Kidney epithelial cell (primary cell): ENCODE data around the gene MLLT3. TPM values are rescaled to one million over a fixed set of nuclear protein-coding genes. Genes with fewer than 3 reads are reported as not detected.

Experiments used
- DNase-seq: peaks from one replicate; pipeline ENCODE4 v3.0.0-alpha.2; 2010; ENCODE audit warnings: low read depth
- H3K27me3 ChIP-seq: 2 replicates; pipeline ENCODE4 v1.6.0; 2011; ENCODE audit warnings: low read length; ENCODE audit not compliant: control insufficient read depth, insufficient read depth
- H3K36me3 ChIP-seq: 2 replicates; pipeline ENCODE4 v1.5.1; 2011; ENCODE audit warnings: low read length; ENCODE audit not compliant: control insufficient read depth, insufficient read depth
- H3K4me3 ChIP-seq: 2 replicates; pipeline ENCODE4 v1.5.1; 2011; ENCODE audit warnings: low read depth, mild to moderate bottlenecking, control low read depth, low read length
- CTCF ChIP-seq: IDR thresholded peaks from 2 replicates; pipeline ENCODE4 v1.5.1; 2011; ENCODE audit warnings: mild to moderate bottlenecking, moderate library complexity, low read length, control low read depth, inconsistent platforms; ENCODE audit not compliant: insufficient read depth, poor library complexity, severe bottlenecking
- total RNA-seq: library from RNA; depleted of rRNA; stranded (reverse); fragments of >200 nt; gene quantifications from 2 replicates; pipeline ENCODE4 v1.2.3, GENCODE V29; 2015

MLLT3 gene
- total RNA-seq, 1 donor from 2014 or later, result 16.2 TPM

DNA sequence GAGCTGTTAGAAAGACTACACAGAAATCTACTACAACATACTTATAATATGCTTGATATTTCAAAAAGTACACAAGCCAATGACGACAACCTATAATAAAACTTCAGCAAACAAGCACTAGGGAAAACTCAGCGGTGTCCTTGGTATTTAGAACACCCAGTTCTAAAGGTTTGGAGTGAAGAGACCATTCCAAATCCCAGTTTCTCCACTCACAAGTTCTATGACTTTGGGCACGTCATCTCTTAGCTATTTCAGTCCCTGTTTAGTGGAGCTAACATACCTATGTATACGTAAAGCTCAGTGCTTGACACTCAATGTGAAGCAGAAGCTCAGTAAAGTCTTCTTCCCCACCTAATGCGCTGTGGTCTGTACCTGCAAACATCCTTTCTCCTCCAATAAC, 52.8 kb downstream of the MLLT3 start:
- H3K4me3 ChIP-seq, result no peak overlapping the region
- no peaks in the 10 kb centered on the region for H3K27me3 ChIP-seq
- DNase-seq, result no peak
- TF ChIP-seq CTCF, result no peak
- H3K36me3 ChIP-seq, result no peaks in the 10 kb centered on the region

DNA sequence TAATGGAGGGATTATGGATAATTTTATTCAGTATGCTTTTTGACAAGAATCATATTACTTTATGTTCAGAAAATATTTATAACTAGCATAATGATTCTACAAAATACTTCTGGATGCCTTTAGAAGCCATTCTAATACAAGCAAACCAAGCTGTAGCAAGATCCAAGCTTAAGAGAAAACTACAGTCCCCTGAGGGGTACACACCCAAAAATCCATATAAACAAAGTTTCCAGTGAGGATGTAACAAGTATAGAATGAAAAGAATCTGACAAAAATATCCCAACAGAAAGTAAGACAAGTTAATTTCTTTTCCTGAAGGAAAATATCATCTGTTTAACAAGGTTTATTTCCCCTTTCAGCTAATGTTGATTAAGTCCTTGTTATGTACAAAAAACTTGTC, 53.9 kb downstream of the MLLT3 start:
- H3K4me3 ChIP-seq, result no peak overlapping the region
- TF ChIP-seq CTCF, result no peak
- H3K27me3 ChIP-seq, result no peaks in the 10 kb centered on the region
- H3K36me3 ChIP-seq, result no peaks in the 10 kb centered on the region
- DNase-seq, result no peak

- DNase-seq, result no peak
- H3K4me3 ChIP-seq, result no peak overlapping the region
- TF ChIP-seq CTCF, result no peak
- H3K27me3 ChIP-seq, result no peaks in the 10 kb centered on the region
- no peaks in the 10 kb centered on the region for H3K36me3 ChIP-seq
Measured at GRCh38 chr9:20566401-20566800, 55.9 kb downstream of the MLLT3 start.

DNA sequence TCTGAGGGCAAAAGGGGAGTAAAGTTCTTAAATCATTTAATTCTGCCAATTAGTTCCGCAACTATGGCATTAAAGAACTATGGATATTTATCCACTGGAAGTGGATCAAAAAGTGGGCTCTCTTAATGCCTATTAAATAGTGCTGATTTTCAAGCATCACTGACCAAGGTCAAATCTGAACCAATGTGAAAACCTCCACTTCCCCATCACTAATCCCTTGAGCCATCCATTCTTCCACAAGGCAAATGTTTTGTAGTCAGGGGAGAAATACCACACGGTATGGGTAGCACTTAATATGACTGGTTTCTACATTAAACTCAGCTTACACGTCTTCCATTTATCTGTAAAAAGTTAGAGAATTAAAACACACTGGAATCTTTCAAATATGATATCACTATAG, 57.6 kb downstream of the MLLT3 start:
- Histone ChIP-seq H3K4me3 (no peak overlapping the region), H3K27me3 (no peaks in the 10 kb centered on the region), H3K36me3 (no peaks in the 10 kb centered on the region)
- no peak for DNase-seq
- no peak for TF ChIP-seq CTCF

- DNase-seq, result no peak
- TF ChIP-seq CTCF, result no peak
- H3K27me3 ChIP-seq, result no peaks in the 10 kb centered on the region
- no peaks in the 10 kb centered on the region for H3K36me3 ChIP-seq
- H3K4me3 ChIP-seq, result no peak overlapping the region
Measured at GRCh38 chr9:20563917-20564316, 58.4 kb downstream of the MLLT3 start.

DNA sequence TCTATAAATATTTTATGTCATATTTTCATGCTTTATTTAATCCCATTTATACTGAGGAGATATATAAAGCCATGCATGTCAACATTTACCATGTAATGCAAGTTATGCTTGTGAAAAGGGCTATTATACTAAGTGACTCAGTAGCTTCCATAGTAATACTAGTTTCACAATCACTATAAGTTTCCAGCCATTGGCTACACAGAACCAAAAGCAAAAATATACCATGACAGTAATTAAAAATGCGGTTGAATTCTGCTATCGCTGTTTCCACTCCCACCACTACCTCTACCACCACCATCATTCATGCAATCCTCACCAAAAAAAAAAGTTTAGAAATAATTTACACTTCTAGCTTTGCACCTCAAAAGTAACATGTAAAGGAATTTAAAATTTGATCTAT, 60.2 kb downstream of the MLLT3 start:
- no peak overlapping the region for H3K4me3 ChIP-seq
- no peaks in the 10 kb centered on the region for H3K36me3 ChIP-seq
- DNase-seq, result no peak
- H3K27me3 ChIP-seq, result no peaks in the 10 kb centered on the region
- no peak for TF ChIP-seq CTCF
